Measurements from ENCODE around the gene ANO1. TPM values are rescaled to one million over a fixed set of nuclear protein-coding genes. Genes with fewer than 3 reads are reported as not detected.

Gene ANO1
- total RNA-seq, 1 experiment from 2014 or later, result 10.9 TPM

DNA sequence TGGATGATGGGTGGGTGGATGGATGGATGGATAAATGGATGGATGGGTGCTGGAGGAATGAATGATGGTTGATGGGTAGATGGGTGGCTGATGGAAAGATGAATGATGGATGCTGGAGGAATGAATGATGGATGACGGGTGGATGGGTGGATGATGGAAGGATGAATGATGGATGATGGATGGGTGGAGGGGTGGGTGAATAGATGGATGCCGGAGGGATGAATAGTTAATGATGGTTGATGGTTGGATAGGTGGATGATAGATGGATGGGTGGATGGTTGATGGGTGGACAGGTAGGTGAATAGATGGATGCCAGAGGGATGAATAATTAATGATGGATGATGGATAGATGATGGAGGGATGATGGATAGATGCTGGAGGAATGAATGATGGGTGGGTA lies 41.4 kb downstream of the ANO1 start:
- no peak overlapping the region for H3K4me2 ChIP-seq (ENCODE audit: insufficient read depth, insufficient read length, low read length)
- no peak overlapping the region for H3K23ac ChIP-seq (ENCODE audit: insufficient read length, low read depth, low read length)
- no peaks in the 10 kb centered on the region for H3K79me1 ChIP-seq (ENCODE audit: insufficient read depth, low read depth, low read length, poor library complexity, severe bottlenecking)
- no peak overlapping the region for H3K56ac ChIP-seq (ENCODE audit: insufficient read length, low read depth, low read length)
- H2BK12ac ChIP-seq (ENCODE audit: insufficient read length, low read depth, low read length), result no peak overlapping the region
- 100% methylated on average over 2 of the region's 2 CpGs for WGBS (ENCODE audit: extremely low coverage, insufficient read length, low lambda C conversion rate)
- H4K5ac ChIP-seq (ENCODE audit: insufficient read length, low read depth, low read length), result no peak overlapping the region
- H3K23me2 ChIP-seq (ENCODE audit: insufficient read length, low read depth, low read length, poor library complexity, severe bottlenecking), result no peaks in the 10 kb centered on the region
- H3K79me2 ChIP-seq (ENCODE audit: insufficient read depth, low read length), result no peaks in the 10 kb centered on the region
- H2AFZ ChIP-seq (ENCODE audit: low read length), result no peak overlapping the region
- no peak overlapping the region for H4K8ac ChIP-seq (replicated peaks; ENCODE audit: insufficient read length, low read depth, low read length)
- Mint-ChIP-seq H3K27me3 (ENCODE audit: low read depth) (peaks cover 26% of the 10 kb centered on the region), H3K4me1 (peaks cover 4 to 12% of the 10 kb centered on the region in 2 experiments; a peak in 3 of 4 replicates), H3K9me3 (peaks cover 0 to 8% of the 10 kb centered on the region in 2 experiments; a peak in 3 of 5 replicates), H3K27ac (no peak overlapping the region), H3K36me3 (ENCODE audit: insufficient read depth in 1 of 3, low read depth in 3 of 3) (peaks cover 0 to 5% (median 0%) of the 10 kb centered on the region in 3 experiments; a peak in 3 of 7 replicates), H3K4me3 (no peak overlapping the region; a peak in 2 of 5 replicates)
- H3K9ac ChIP-seq (ENCODE audit: extremely low read depth, insufficient read length, low read length), result no peak overlapping the region
- no peak overlapping the region for H3K4ac ChIP-seq (ENCODE audit: low read depth, low read length)
- no peak overlapping the region for H4K91ac ChIP-seq (ENCODE audit: insufficient read length, low read depth, low read length)
- H2BK20ac ChIP-seq (ENCODE audit: low read depth, low read length, poor library complexity, severe bottlenecking), result no peak overlapping the region
- no peak overlapping the region for H2BK120ac ChIP-seq (ENCODE audit: low read depth, low read length, poor library complexity, severe bottlenecking)
- H3K27ac ChIP-seq (ENCODE audit: insufficient read length, low read depth, low read length), result no peak overlapping the region
- peaks cover 2% of the 10 kb centered on the region; the same call in 1 of the 2 replicates for H3K4me1 ChIP-seq (ENCODE audit: insufficient read depth, low read length)
- H2AK5ac ChIP-seq (ENCODE audit: insufficient read length, low read length), result no peak overlapping the region
- H3T11ph ChIP-seq (ENCODE audit: low read length), result no peak overlapping the region
- no peaks in the 10 kb centered on the region for H3K9me3 ChIP-seq (ENCODE audit: control insufficient read depth, low read depth, low read length)
- no peak overlapping the region for H3K18ac ChIP-seq (ENCODE audit: insufficient read length, low read depth, low read length)
- no peak overlapping the region for H2BK15ac ChIP-seq (ENCODE audit: low read depth, low read length)
- 0 out of 2 replicates have a peak, but pooled peaks cover 2% of the 10 kb centered on the region for H3K27me3 ChIP-seq (ENCODE audit: insufficient read depth, low read length)
- H4K20me1 ChIP-seq (ENCODE audit: control insufficient read depth, insufficient read depth, insufficient read length), result no peaks in the 10 kb centered on the region
- H2BK5ac ChIP-seq (ENCODE audit: insufficient read length, low read length), result no peak overlapping the region
- DNase-seq, result no peak
- H3K14ac ChIP-seq (ENCODE audit: insufficient read depth, low read length), result no peak overlapping the region
- TF ChIP-seq, protein P1, sequence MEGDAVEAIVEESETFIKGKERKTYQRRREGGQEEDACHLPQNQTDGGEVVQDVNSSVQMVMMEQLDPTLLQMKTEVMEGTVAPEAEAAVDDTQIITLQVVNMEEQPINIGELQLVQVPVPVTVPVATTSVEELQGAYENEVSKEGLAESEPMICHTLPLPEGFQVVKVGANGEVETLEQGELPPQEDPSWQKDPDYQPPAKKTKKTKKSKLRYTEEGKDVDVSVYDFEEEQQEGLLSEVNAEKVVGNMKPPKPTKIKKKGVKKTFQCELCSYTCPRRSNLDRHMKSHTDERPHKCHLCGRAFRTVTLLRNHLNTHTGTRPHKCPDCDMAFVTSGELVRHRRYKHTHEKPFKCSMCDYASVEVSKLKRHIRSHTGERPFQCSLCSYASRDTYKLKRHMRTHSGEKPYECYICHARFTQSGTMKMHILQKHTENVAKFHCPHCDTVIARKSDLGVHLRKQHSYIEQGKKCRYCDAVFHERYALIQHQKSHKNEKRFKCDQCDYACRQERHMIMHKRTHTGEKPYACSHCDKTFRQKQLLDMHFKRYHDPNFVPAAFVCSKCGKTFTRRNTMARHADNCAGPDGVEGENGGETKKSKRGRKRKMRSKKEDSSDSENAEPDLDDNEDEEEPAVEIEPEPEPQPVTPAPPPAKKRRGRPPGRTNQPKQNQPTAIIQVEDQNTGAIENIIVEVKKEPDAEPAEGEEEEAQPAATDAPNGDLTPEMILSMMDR (conservative IDR thresholded peaks at IDR 0.05), result no peak

Measured in H9 (cell line).